GM12878 (cell line): ENCODE results near the gene EXO1.

ENCODE experiments used
- BACH1 ChIP-seq: fragments of 450-650 bp; IDR thresholded peaks from 2 replicates; pipeline ENCODE4 v1.6.1; 2017; ENCODE audit warnings: mild to moderate bottlenecking, borderline replicate concordance
- EED ChIP-seq: sonication (generic); IDR thresholded peaks from 2 replicates; pipeline ENCODE4 v1.6.1; 2016; ENCODE audit warnings: antibody characterized with exemption, low read depth
- FOXK2 ChIP-seq: fragments of 450-650 bp; IDR thresholded peaks from 2 replicates; pipeline ENCODE4 v1.6.1; 2017; ENCODE audit warnings: mild to moderate bottlenecking, moderate library complexity
- NKRF ChIP-seq: fragments of 450-650 bp; conservative IDR thresholded peaks from 2 replicates; pipeline ENCODE4 v1.6.1; 2017; ENCODE audit warnings: mild to moderate bottlenecking, moderate library complexity
- NR2C1 ChIP-seq: fragments of 450-650 bp; IDR thresholded peaks from 2 replicates; pipeline ENCODE4 v1.6.1; 2017; ENCODE audit warnings: antibody characterized with exemption, mild to moderate bottlenecking, moderate library complexity
- POLR2A ChIP-seq: IDR thresholded peaks from 2 replicates; pipeline ENCODE4 v1.6.1; 2011; ENCODE audit warnings: low read depth, mild to moderate bottlenecking, low read length
- POU2F2 ChIP-seq: IDR thresholded peaks from 3 replicates; pipeline ENCODE4 v1.6.1; 2011; ENCODE audit warnings: low read depth, mild to moderate bottlenecking, low read length, borderline replicate concordance
- TF ChIP-seq, protein P1 (sequence below), 3 experiments: IDR thresholded peaks in 2 of 3; conservative IDR thresholded peaks in 1 of 3; 2 replicates each; pipeline ENCODE4 v1.5.1; 2011; ENCODE audit warnings: low read depth in 3 of 3, low read length in 3 of 3, mild to moderate bottlenecking in 3 of 3, control low read depth in 2 of 3, moderate library complexity in 2 of 3, inconsistent platforms in 1 of 3, mixed read lengths in 1 of 3; ENCODE audit not compliant: control insufficient read depth in 2 of 3, insufficient read depth in 1 of 3; ENCODE audit errors: extremely low read depth in 1 of 3
- TF ChIP-seq, protein P2 (sequence below): fragments of 450-650 bp; IDR thresholded peaks from 2 replicates; pipeline ENCODE4 v1.6.1; 2017; ENCODE audit warnings: mild to moderate bottlenecking

- TF ChIP-seq FOXK2 (no peak), NR2C1 (no peak), BACH1 (no peak), POU2F2 (no peak), EED (no peak), POLR2A (no peak), NKRF (no peak)
- TF ChIP-seq, protein P1, sequence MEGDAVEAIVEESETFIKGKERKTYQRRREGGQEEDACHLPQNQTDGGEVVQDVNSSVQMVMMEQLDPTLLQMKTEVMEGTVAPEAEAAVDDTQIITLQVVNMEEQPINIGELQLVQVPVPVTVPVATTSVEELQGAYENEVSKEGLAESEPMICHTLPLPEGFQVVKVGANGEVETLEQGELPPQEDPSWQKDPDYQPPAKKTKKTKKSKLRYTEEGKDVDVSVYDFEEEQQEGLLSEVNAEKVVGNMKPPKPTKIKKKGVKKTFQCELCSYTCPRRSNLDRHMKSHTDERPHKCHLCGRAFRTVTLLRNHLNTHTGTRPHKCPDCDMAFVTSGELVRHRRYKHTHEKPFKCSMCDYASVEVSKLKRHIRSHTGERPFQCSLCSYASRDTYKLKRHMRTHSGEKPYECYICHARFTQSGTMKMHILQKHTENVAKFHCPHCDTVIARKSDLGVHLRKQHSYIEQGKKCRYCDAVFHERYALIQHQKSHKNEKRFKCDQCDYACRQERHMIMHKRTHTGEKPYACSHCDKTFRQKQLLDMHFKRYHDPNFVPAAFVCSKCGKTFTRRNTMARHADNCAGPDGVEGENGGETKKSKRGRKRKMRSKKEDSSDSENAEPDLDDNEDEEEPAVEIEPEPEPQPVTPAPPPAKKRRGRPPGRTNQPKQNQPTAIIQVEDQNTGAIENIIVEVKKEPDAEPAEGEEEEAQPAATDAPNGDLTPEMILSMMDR (IDR thresholded peaks at IDR 0.05 in 2 of 3, conservative IDR thresholded peaks at IDR 0.05 in 1 of 3; ENCODE audit: control insufficient read depth in 2 of 3, extremely low read depth in 1 of 3, insufficient read depth in 1 of 3, low read depth in 3 of 3, low read length in 3 of 3), result no peak
- TF ChIP-seq, protein P2, sequence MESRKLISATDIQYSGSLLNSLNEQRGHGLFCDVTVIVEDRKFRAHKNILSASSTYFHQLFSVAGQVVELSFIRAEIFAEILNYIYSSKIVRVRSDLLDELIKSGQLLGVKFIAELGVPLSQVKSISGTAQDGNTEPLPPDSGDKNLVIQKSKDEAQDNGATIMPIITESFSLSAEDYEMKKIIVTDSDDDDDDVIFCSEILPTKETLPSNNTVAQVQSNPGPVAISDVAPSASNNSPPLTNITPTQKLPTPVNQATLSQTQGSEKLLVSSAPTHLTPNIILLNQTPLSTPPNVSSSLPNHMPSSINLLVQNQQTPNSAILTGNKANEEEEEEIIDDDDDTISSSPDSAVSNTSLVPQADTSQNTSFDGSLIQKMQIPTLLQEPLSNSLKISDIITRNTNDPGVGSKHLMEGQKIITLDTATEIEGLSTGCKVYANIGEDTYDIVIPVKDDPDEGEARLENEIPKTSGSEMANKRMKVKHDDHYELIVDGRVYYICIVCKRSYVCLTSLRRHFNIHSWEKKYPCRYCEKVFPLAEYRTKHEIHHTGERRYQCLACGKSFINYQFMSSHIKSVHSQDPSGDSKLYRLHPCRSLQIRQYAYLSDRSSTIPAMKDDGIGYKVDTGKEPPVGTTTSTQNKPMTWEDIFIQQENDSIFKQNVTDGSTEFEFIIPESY, result no peak
Observed at GRCh38 chr1:241869022-241869421, 21.0 kb downstream of the EXO1 start.
